ENCODE results near the gene DBNDD1.

Gene DBNDD1

DNA sequence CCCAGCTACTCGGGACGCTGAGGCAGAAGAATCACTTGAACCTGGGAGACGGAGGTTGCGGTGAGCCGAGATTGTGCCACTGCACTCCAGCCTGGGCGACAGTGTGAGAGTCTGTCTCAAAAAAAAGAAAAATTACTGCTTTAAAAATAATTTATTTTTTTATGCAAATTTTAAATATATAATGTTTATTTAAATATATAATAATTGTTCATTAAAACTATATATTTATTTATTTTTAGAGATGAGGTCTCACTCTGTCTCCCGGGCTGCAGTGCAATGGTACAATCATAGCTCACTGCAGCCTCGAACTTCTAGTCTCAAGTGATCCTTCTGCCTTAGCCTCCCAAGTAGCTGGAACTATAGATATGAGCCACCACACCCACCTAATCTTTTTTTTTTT lies 15.2 kb upstream of the DBNDD1 start:
- no peak for DNase-seq

DNA sequence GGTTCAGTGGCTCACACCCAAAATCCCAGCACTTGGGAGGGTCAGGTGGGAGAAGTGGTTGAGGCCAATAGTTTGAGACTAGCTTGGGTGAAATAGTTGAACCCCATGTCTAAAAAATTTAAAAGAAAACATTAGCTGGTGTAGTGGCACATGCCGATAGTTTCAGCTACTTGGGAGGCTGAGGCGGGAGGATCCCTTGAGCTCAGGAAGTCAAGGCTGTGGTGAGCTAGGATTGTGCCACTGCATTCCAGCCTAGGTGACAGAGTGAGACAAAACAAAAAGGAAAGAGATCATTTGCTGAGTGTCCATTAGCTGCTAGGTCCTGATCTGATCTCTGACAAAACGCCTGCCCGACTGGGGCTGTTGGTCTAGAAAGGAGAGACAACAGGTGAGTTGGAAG lies 14.1 kb upstream of the DBNDD1 start:
- no peak for DNase-seq

DNA sequence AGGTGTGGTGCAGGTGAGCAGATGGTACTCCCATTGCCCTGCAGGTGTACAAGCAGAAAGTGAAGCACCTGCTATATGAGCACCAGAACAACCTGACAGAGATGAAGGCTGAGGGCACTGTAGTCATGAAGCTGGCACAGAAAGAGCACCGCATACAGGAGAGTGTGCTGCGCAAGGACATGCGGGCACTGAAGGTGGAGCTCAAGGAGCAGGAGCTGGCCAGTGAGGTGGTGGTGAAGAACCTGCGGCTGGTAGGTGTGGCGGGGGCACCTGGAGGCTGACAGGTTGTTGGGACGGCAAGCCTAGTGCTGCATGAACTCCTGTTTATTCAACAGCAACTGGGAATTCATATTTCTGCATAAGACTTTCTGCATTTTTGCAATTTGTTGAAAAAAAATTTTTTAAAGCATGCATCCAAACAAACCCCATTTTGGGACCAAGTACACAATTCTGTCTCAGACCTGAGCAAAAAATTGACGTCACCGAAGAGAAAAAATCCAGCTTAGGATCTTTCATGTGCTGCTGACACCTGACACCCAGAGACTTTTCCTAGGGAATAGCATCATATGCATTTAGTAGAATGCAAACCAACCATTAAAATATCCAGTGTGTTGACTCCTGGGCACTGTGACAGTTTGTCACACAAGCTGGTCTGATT lies 13.5 kb upstream of the DBNDD1 start:
- no peak for DNase-seq

DNA sequence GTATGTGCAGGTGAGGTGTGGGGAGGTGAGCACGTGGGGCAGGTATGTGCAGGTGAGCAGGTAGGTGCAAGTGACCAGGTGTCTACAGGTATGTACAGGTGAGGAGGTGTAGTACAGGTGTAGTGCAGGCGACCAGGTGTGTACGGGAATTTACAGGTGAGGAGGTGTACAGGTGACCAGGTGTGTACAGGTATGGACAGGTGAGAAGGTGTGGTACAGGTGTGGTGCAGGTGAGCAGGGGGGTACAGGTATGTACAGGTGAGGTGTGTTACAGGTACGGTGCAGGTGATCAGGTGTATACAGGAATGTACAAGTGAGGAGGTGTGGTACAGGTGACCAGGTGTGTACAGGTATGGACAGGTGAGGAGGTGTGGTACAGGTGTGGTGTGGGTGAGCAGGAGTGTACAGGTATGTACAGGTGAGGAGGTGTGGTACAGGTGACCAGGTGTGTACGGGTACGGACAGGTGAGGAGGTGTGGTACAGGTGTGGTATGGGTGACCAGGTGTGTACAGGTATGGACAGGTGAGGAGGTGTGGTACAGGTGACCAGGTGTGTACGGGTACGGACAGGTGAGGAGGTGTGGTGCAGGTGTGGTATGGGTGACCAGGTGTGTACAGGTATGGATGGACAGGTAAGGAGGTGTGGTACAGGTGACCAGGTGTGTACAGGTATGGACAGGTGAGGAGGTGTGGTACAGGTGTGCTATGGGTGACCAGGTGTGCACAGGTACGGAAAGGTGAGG lies 12.8 kb upstream of the DBNDD1 start:
- DNase-seq: no peak

DNA sequence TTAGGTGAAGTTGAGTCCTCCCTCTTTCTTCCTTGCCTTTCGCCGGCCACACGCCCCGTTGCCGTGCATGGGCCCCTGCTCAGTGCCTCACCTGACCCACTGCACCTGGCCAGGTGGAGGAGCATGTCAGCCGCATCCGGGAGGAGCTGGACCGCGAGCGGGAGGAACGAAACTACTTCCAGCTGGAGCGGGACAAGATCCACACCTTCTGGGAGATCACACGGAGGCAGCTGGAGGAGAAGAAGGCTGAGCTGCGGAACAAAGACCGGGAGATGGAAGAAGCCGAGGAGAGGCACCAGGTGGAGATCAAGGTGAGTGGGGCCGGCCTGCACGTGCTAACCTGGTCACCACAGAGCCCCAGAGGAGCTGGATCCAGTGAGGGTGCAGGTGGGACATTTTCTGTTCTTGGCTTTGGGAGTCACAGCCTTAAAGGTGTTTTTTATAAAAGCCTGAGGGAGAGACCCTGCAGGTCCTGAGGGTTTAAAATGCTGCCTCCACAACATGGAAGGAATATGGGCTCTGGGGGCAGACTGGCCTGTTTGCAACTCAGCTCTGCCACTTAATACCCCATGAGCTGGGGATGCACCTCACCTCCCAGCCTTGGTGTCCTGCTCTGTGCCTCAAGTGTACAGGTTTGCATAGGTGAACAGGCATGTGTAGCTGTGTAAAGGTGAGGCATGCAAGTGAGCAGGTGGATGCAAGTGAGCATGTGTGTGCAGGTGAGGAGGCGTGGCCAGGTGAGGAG lies 12.1 kb upstream of the DBNDD1 start:
- DNase-seq: no peak

DNA sequence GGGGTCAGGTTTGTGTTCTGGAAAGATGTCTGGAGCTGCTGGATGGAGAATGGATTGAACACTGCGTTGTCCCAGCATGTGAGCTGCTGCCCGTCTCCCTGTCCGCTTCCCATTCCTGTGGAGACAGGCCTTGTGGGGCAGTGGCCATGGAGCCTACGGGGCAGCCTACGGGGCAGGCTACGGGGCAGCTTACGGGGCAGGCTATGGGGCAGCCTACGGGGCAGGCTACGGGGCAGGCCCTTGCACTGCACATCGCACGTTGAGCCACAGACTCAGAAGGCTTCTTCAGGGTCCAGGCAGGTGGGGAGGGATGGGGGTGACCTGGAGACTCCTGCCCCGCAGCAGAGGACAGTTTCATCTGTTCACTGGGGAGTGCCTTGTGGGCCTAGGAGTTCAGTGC lies 9.7 kb upstream of the DBNDD1 start:
- DNase-seq: no peak

DNA sequence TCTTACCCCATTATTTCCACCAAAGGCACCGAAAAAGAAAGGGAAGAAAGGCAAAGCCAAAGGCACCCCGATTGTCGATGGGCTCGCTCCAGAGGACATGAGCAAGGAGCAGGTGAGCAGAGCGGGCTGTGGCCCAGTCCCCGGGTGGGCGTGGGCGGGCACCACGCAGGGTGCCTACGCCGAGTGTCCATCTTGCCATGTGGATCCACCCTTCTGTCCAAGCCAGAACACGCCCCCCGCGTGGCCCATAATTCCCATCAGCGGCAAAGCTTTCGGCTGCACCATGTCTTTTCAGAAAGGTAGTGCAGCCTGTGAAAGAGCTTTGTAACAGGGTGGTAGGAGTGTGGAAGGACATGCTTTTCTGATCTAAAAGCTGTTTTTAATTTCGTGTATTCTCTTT lies 8.4 kb upstream of the DBNDD1 start:
- no peak for DNase-seq

DNA sequence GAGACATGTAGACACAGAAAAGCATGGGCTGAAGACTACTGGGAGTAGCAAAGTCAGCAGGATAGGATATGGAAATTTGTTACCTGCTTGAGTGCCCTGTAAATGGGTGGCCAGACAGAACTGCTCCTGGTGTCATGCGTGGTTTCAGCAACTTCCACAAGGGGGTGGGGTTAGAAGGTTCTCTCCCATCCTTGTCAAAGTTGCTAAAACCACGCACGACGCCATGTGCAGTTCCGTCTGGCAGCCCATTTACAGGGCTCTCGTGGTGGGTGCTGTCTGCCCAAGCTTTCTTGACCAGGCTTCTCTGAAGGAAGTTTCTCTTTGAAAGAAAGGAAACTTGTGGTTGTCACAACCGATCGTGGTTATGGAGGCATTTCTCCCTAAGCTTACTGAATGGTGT lies 6.9 kb upstream of the DBNDD1 start:
- DNase-seq: no peak

DNA sequence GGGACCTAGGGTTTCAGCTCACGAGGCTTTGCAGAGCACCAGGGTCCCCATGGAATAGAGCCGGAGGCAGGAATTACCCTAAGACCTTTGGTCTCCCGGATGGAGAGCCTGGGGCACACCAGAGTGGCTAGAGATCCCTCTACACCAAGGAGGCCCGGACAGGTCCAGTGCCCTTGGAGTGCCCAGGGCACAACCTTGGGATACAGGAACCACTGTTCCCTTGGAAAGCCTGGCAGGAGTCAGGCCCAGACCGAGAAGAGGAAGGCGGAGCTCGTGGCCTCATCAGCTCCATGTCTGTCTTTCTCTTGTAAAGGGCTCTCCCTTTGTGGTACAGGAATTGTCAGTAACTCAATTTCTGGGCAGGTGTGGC lies 3.8 kb upstream of the DBNDD1 start:
- DNase-seq: no peak

DNA sequence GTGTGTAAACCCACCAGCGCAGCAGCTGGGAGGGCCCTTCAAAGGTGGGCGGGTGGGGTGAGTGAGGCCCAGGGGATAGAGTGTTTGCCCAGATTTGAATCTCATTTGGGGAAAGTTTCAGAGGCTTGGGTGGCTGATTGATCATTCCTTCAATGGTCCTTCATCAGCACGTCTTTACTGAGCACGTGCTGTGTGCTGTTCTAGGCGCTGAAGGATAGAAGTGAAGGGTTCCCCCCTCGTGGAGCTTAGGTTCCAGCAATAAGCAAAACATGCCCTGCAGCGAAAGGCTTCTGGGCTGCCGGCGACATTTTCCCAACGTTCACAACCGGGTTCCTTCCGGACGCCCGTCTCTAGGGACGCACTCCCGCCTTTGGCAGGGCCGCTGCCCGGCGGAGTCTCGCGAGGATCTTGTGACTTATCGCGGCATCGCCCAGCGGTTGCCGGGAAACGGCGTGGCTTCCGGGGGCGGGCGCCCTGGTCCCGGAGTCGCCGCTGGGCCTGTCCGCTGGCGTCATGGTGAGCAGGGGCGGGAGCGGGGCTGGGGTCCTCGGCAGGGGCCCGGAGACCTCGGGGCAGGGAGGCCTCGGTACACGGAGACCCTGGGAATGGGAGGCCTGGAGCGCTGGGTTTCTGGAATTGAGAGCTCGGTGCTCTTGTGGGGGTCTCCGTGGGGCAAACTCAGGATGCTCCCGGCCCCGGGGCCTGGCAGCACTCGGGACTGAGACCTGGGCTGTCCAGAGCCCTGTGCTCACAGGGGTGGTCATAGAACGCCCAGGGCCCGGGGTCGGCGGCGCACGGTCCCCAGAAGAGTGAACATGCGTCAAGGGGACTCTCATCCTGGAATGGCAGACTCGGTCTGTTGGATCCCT lies 3.2 kb upstream of the DBNDD1 start:
- DNase-seq: peak in 1 of 2 experiments; percentile 22

DNA sequence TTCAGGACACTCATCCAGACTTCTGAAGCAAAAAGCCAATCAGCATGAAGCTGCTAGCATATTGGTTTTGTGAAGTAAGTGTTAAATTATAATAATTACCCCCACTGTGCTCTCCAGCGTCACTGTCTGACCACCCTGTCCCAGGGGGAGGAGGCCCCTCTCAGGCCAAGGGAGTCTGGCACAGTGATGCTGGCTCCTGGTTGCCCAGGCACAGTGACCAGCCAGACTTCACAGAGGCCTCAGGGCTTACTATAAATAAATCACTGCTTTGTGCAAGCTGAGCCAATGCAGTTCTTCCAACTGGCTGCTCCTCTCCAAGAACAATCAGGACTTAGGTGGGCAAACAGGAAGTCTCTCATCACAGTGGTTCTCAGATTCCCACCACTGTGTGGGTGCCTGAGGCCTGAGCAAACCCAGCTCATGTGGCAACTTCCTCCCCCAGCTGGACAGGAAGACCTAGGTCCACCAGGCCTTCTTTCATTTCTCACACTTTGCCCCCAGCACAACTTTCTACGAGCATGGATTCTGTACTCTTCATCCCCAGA lies 1.7 kb upstream of the DBNDD1 start:
- DNase-seq: no peak

DNA sequence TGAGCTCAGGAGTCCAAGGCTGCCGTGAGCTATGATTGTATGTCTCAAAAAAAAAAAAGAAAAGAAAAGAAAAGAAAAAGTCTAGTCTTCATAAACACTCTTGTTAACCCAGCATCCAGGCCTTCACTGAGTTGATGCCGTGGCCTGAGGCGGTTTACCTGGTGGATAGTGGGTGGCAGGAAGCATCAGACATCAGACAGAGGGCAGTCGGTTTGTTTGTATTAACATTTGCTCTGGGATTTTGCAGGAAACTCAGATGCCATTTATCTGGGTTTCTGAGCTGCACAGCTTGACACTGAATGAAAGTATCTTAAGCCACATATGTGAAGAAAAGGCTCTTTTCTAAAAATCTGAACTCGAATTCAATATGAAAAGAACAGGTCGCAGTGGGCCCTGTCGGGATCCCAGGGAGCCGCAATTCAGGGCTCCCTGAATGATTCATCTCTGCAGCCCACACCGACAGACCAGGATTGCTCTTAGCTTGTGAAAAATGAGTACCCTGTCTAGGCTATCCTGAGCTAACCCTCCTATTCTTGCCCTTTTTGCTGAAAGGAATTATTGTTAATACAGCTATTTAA lies 1.1 kb upstream of the DBNDD1 start:
- DNase-seq: no peak

DNA sequence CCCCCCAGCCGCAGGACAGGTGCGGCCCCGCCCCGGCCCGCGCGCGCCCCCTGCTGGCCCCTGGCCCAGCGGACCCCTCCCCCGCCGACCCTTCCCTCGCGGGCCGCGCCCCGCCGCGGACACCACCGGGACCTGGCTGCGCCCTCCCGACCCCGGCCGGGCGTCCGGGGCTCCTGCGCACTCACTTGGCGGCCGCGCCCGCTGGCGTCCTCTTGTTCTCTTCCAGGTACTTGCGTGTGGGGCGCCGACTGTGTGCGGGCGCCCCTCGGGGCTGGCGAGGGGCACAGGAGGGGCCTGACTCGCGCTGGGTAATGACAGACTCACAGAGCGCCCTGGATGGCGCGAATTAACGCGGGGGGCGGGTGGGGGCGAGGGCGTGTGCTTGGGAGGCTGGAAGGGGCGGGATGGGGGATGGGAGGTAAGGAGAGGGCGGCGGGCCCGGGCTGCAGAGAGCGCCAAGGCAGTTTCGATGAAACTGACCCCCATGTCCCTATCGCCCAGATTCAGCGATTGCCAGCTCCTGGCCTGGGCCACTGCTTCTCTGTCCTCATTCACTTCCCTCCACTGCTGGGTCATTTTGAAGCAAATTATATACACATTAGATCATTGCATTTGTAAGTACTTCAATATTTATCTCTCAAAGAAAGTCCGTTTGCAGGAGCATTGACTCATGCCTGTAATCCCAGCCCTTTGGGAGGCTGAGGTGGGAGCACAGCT lies 445 bp upstream of the DBNDD1 start:
- no peak for DNase-seq

DNA sequence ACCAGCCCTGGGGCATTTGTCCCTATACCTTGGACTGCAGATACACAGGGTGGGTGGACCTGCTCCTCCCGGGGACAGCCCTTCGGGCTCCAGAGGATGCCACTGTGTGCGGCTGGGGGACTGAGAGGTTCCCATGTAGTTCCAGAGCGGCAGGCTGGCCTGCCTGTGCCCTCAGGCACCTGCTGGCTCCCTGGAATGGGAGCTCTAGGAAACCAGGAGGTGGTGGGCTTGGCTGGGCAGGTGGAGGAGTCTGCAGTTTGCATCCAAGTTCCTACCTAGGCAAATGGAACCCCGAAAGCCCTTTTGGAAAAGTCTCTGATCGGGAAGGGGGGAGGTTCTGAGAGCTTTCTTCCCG lies 982 bp downstream of the DBNDD1 start:
- no peak for DNase-seq

DNA sequence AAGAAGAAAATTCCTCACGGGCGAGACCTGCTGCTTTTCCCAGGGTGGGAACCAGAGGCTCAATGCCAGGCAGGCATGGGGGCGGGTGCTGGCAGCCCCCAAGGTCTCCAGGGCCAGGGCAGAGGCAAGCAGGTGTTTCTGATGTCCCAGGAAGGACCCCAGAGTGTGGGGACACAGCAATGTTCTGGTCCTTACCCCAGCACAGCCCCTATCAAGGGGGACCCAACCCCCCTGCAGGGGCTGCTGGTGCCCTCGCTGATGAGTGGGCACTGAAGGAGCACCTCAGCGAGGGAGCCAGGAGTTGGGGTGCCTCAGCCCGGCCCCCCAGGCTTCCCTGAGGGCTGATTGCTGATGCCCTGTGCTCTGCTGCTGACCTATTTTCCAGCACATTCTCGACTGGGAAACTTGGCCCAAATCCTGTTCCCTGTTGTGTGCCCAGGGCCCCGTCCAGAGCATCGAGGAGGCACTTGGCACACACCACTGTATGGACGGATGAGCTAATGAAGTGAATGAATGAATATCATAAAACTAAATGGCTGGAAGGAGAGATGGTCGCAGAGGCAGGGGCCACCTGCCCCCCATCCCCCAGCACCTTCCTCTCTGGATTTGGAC lies 2.8 kb downstream of the DBNDD1 start:
- peak in 1 of 2 experiments; percentile 49 for DNase-seq

DNA sequence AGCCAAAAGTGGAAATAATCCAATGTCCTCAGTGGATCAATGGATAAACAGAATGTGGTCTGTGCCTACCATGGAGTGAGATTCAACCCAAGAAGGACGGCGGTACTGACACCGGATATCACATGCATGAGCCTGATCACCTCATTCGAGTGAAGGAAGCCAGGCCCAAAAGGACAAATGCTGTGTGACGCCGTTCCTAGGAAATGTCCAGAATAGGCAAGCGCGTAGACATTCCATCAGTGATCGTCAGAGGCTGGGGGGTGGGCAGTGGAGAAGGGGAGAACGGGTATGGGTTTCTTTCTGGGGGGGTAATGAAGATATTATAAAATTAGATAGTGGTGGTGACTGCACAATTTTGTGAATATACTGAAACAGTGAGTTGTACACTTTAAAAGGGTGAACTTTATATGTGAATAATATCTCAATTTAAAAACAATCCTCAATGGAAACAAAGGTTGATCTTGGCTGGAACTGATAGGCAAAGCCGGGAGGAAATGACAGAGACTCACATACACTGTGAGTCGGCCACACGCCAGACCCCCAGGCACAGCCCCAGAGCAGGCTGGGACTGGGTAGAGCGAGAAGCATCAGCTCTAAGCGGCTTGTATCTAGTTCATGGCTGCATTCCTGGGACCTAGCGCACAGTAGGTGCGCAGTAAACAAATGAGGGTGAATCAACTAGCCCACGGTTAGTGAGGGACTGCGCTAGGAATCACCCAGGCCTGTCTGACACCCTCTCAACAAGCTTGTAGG lies 3.5 kb downstream of the DBNDD1 start:
- DNase-seq: no peak

DNA sequence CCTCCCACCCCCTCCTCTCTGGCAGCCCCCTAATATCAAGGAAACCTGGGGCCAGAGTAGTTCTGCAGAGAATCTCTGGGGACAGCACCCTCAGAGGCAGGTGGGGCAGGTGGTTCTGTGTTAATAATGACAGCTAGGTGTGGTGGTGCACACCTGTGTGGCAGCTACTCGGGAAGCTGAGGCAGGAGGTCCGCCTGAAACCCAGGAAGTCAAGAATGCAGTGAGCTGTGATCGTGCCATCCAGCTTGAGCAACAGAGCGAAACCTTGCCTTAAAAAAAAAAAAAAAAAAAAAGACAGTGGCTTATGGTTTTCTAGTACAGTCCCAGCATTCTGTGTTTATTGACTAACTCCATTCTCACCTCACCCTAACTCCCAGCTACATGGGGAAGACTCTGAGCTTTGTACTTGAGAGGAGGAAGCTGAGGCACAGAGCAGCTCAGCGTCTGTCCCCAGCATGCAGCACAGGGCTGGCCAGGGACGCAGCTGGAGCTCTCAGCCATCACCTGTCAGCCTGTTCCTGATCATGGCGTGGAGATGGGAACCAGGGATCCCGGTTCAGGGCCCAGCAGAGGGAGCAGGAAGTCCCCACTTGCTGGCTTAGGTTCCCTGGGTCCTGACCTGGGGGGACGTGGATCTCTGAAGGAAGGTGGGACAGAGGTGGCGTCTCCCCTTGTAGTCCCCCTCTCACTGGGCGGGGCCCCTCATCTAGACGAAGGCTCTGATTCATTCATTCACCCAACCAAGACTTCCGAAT lies 6.1 kb downstream of the DBNDD1 start:
- no peak for DNase-seq

DNA sequence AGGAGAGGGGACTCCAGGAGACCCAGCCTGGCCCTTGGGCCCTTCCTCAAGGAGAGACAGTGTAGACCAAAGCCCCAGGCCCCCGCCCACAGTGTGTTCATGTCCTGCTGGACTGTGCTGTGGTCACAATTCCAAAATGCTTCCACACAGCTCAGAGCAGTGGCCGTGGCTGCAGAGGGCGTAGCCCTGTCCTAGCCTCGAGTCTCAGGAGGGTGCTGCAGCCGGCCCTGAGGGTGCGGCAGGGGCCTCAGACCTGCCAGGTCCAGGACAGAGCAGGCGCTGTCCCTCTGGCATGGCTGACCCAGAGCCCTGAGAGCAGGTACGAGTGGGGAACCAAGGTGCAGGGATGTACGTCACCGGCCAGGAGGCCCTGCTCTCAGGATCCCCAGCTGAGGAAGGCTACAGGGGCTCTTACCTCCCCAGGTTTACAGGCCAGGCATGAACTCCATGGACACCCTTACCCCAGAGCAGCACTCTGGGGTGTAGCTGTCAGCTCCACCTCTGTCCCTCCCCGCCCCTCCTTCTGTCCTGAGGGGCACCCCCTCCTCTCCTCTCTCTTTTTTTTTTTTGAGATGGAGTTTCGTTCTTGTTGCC lies 7.3 kb downstream of the DBNDD1 start:
- no peak for DNase-seq

DNA sequence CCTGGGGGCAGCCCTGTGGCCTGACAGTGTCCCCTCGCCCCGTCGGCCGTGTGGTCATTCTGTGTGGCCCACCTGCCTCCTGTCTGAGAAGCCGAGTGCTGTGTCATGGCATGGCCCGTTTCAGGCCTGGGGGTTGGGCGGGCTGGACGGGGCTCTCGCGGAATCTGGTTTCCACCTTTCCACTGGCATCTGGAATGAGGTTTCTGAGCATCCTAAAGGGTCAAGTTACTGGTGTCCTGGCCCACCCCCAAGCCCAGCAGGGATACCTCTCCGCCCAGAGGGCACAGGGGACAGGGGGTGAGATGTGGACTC lies 7.8 kb downstream of the DBNDD1 start:
- DNase-seq: no peak

Measured in cerebellar nuclear complex (tissue), 1 donor.